SK-N-SH (cell line): ENCODE data around the gene PLXNB1. TPM values are rescaled to one million over a fixed set of nuclear protein-coding genes. Genes with fewer than 3 reads are reported as not detected.

Experiments
- CTCF ChIA-PET: fragments of 300-600, 350-600 bp; formaldehyde crosslinking; extraction: SDS; loops from one replicate; lab custom pipeline; 2021; lab: Yijun Ruan, JAX
- POLR2A ChIA-PET: fragments of 350-600 bp; sonication (Branson Sonifier 250); formaldehyde crosslinking; extraction: SDS; loops from one replicate; lab custom pipeline; 2020; ENCODE audit warnings: antibody characterized with exemption, inconsistent platforms; lab: Yijun Ruan, JAX
- DNase-seq: peaks from one replicate; pipeline ENCODE4 v3.0.0; 2012
- H2AFZ ChIP-seq: fragments of 200-600 bp; sonication (generic); 2 replicates; pipeline ENCODE4 v1.8.1; 2016; ENCODE audit warnings: antibody characterized with exemption, mild to moderate bottlenecking, low read depth
- H3F3A ChIP-seq: fragments of 200-600 bp; sonication (generic); replicated peaks from 2 replicates; pipeline ENCODE3; 2016; ENCODE audit warnings: antibody characterized with exemption, mild to moderate bottlenecking; ENCODE audit not compliant: insufficient read depth
- H3K27ac ChIP-seq, 2 experiments: fragments of 200-500 bp in 1 of 2; fragments of 200-600 bp in 1 of 2; sonication (Bioruptor generic) in 1 of 2; sonication (generic), shearing (Covaris generic) in 1 of 2; 2 replicates each; pipeline versions ENCODE4 v1.5.1 to v1.6.1; 2014 to 2016; ENCODE audit warnings: low read depth in 2 of 2, inconsistent platforms in 1 of 2, low read length in 1 of 2, mild to moderate bottlenecking in 1 of 2, mixed read lengths in 1 of 2
- H3K27me3 ChIP-seq: fragments of 200-600 bp; sonication (generic), shearing (Covaris generic); 2 replicates; pipeline ENCODE4 v1.6.1; 2016; ENCODE audit warnings: mixed run types; ENCODE audit not compliant: insufficient read depth
- H3K36me3 ChIP-seq, 2 experiments: fragments of 200-500 bp in 1 of 2; fragments of 200-600 bp in 1 of 2; sonication (Bioruptor generic) in 1 of 2; sonication (generic) in 1 of 2; replicated peaks in 1 of 2; 2 replicates each; pipeline versions ENCODE3 to v1.5.1; 2014 to 2016; ENCODE audit warnings: low read length in 1 of 2, mild to moderate bottlenecking in 1 of 2; ENCODE audit not compliant: insufficient read depth in 2 of 2, control insufficient read depth in 1 of 2
- H3K4me1 ChIP-seq, 2 experiments: fragments of 200-500 bp in 1 of 2; fragments of 200-600 bp in 1 of 2; sonication (Bioruptor generic) in 1 of 2; sonication (generic), shearing (Covaris generic) in 1 of 2; 2 replicates each; pipeline versions ENCODE4 v1.5.1 to v1.6.1; 2014 to 2016; ENCODE audit warnings: low read depth in 1 of 2, low read length in 1 of 2, mixed run types in 1 of 2; ENCODE audit not compliant: insufficient read depth in 2 of 2, control insufficient read depth in 1 of 2
- H3K4me2 ChIP-seq: fragments of 200-600 bp; sonication (generic), shearing (Covaris generic); 2 replicates; pipeline ENCODE4 v1.6.1; 2017; ENCODE audit warnings: mixed run types
- H3K4me3 ChIP-seq, 2 experiments: fragments of 200-500 bp in 1 of 2; fragments of 200-600 bp in 1 of 2; sonication (Bioruptor generic) in 1 of 2; sonication (generic), shearing (Covaris generic) in 1 of 2; 2 replicates each; pipeline versions ENCODE4 v1.5.1 to v1.8.1; 2014 to 2016; ENCODE audit warnings: low read depth in 2 of 2, inconsistent platforms in 1 of 2, low read length in 1 of 2, mild to moderate bottlenecking in 1 of 2, mixed read lengths in 1 of 2, moderate library complexity in 1 of 2
- H3K79me2 ChIP-seq: fragments of 200-600 bp; sonication (generic); 2 replicates; pipeline ENCODE4 v1.8.1; 2017; ENCODE audit warnings: mild to moderate bottlenecking; ENCODE audit not compliant: insufficient read depth
- H3K9ac ChIP-seq: fragments of 200-600 bp; sonication (generic); 2 replicates; pipeline ENCODE4 v1.6.1; 2017; ENCODE audit warnings: mixed run types
- H3K9me2 ChIP-seq: fragments of 200-600 bp; sonication (generic); 2 replicates; pipeline ENCODE4 v1.6.1; 2017; ENCODE audit warnings: mixed run types
- H3K9me3 ChIP-seq: fragments of 200-600 bp; sonication (generic); 2 replicates; pipeline ENCODE4 v1.6.1; 2017; ENCODE audit warnings: mixed run types, mild to moderate bottlenecking, moderate library complexity
- H4K20me1 ChIP-seq: fragments of 200-600 bp; sonication (generic); 2 replicates; pipeline ENCODE4 v1.6.1; 2017; ENCODE audit warnings: mild to moderate bottlenecking, mixed run types; ENCODE audit not compliant: insufficient read depth
- CHD2 ChIP-seq: fragments of 150-350 bp; IDR thresholded peaks from 2 replicates; pipeline ENCODE4 v1.6.1; 2018; ENCODE audit warnings: low read length; ENCODE audit not compliant: partially characterized antibody
- FOSL2 ChIP-seq: IDR thresholded peaks from 2 replicates; pipeline ENCODE4 v1.4.0; 2012; ENCODE audit warnings: low read depth, mild to moderate bottlenecking, moderate library complexity, borderline replicate concordance
- FOXM1 ChIP-seq: IDR thresholded peaks from 2 replicates; pipeline ENCODE4 v1.4.0; 2012; ENCODE audit warnings: low read depth, mild to moderate bottlenecking
- GABPA ChIP-seq: IDR thresholded peaks from 2 replicates; pipeline ENCODE4 v1.4.0; 2012; ENCODE audit warnings: low read depth, mild to moderate bottlenecking
- MXI1 ChIP-seq: IDR thresholded peaks from 2 replicates; pipeline ENCODE4 v1.6.1; 2012; ENCODE audit warnings: mild to moderate bottlenecking, low read depth, low read length, improper control_type of control experiment
- NFIC ChIP-seq: IDR thresholded peaks from 2 replicates; pipeline ENCODE4 v1.4.0; 2012; ENCODE audit warnings: borderline replicate concordance
- NRF1 ChIP-seq: IDR thresholded peaks from 2 replicates; pipeline ENCODE4 v1.6.1; 2012; ENCODE audit warnings: low read depth, mild to moderate bottlenecking, low read length
- RAD21 ChIP-seq: IDR thresholded peaks from 2 replicates; pipeline ENCODE4 v1.6.1; 2012; ENCODE audit warnings: mild to moderate bottlenecking, low read length
- RCOR1 ChIP-seq: fragments of 150-350 bp; IDR thresholded peaks from 2 replicates; pipeline ENCODE4 v1.6.1; 2017; ENCODE audit warnings: antibody characterized with exemption, low read length
- TEAD4 ChIP-seq: IDR thresholded peaks from 2 replicates; pipeline ENCODE4 v1.4.0; 2012; ENCODE audit warnings: mild to moderate bottlenecking, borderline replicate concordance; ENCODE audit not compliant: insufficient read depth
- USF1 ChIP-seq: IDR thresholded peaks from 2 replicates; pipeline ENCODE4 v1.4.0; 2012; ENCODE audit warnings: low read depth, borderline replicate concordance
- ZBTB33 ChIP-seq: IDR thresholded peaks from 2 replicates; pipeline ENCODE4 v1.4.0; 2012; ENCODE audit warnings: low read depth, borderline replicate concordance
- WGBS: methylation state at CpG from one replicate; pipeline ENCODE4 v1.1.6; 2017; ENCODE audit warnings: low lambda C conversion rate; 5-methylcytosine and 5-hydroxymethylcytosine counted together
- polyA plus RNA-seq, 3 experiments: library from polyadenylated mRNA; depleted of rRNA; stranded (reverse); fragments of >200 nt; gene quantifications; 2 replicates each; pipeline ENCODE4 v1.2.3, GENCODE V29; 2012
- TF ChIP-seq, protein P1 (sequence below): fragments of 150-350 bp; IDR thresholded peaks from 2 replicates; pipeline ENCODE4 v1.6.1; 2017; ENCODE audit warnings: antibody characterized with exemption, low read length, low read depth, borderline replicate concordance
- TF ChIP-seq, protein P2 (sequence below): IDR thresholded peaks from 2 replicates; pipeline ENCODE4 v1.6.1; 2012; ENCODE audit warnings: mild to moderate bottlenecking, low read depth, low read length, moderate library complexity

PLXNB1 gene
- polyA plus RNA-seq, 1 of the 3 experiments (the other 2 are of a cell fraction): 39.8 TPM

GRCh38 chr3:48405343-48405881 lies 24.5 kb downstream of the PLXNB1 start:
- DNase-seq: no peak
- no peaks in the 10 kb centered on the region for H4K20me1 ChIP-seq

GRCh38 chr3:48404440-48405342 lies 25.2 kb downstream of the PLXNB1 start:
- WGBS: 90% methylated on average over 17 of the region's 21 CpGs
- TF ChIP-seq FOXM1 (no peak), USF1 (no peak), CHD2 (no peak), MXI1 (no peak), RCOR1 (no peak), GABPA (no peak), TEAD4 (no peak), RAD21 (no peak), NFIC (no peak), FOSL2 (no peak), NRF1 (no peak), ZBTB33 (no peak)
- TF ChIP-seq, protein P1, sequence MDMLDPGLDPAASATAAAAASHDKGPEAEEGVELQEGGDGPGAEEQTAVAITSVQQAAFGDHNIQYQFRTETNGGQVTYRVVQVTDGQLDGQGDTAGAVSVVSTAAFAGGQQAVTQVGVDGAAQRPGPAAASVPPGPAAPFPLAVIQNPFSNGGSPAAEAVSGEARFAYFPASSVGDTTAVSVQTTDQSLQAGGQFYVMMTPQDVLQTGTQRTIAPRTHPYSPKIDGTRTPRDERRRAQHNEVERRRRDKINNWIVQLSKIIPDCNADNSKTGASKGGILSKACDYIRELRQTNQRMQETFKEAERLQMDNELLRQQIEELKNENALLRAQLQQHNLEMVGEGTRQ: no peak
- TF ChIP-seq, protein P2, sequence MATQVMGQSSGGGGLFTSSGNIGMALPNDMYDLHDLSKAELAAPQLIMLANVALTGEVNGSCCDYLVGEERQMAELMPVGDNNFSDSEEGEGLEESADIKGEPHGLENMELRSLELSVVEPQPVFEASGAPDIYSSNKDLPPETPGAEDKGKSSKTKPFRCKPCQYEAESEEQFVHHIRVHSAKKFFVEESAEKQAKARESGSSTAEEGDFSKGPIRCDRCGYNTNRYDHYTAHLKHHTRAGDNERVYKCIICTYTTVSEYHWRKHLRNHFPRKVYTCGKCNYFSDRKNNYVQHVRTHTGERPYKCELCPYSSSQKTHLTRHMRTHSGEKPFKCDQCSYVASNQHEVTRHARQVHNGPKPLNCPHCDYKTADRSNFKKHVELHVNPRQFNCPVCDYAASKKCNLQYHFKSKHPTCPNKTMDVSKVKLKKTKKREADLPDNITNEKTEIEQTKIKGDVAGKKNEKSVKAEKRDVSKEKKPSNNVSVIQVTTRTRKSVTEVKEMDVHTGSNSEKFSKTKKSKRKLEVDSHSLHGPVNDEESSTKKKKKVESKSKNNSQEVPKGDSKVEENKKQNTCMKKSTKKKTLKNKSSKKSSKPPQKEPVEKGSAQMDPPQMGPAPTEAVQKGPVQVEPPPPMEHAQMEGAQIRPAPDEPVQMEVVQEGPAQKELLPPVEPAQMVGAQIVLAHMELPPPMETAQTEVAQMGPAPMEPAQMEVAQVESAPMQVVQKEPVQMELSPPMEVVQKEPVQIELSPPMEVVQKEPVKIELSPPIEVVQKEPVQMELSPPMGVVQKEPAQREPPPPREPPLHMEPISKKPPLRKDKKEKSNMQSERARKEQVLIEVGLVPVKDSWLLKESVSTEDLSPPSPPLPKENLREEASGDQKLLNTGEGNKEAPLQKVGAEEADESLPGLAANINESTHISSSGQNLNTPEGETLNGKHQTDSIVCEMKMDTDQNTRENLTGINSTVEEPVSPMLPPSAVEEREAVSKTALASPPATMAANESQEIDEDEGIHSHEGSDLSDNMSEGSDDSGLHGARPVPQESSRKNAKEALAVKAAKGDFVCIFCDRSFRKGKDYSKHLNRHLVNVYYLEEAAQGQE: no peak

More at GRCh38 chr3:48405343-48405881, 24.5 kb downstream of the PLXNB1 start:
- no peak overlapping the region for H3K9ac ChIP-seq
- TF ChIP-seq RAD21: no peak
- H3F3A ChIP-seq: peaks cover 12% of the 10 kb centered on the region
- CTCF ChIA-PET: interaction anchor here (1.9 to 15.6 kb wide), 2 partner anchors 16 to 26 kb away, joined by 7 to 399 read pairs; partner anchors contain the start of gene PLXNB1
- no peaks in the 10 kb centered on the region for H3K9me3 ChIP-seq
- H3K4me1 ChIP-seq: peaks cover 0 to 6% of the 10 kb centered on the region in 2 experiments; a peak in 1 of 4 replicates
- no peak overlapping the region for H3K4me3 ChIP-seq
- no peaks in the 10 kb centered on the region for H3K79me2 ChIP-seq
- no peak overlapping the region for H3K27ac ChIP-seq
- no peak overlapping the region for H2AFZ ChIP-seq
- peaks cover 0 to 39% of the 10 kb centered on the region in 2 experiments for H3K36me3 ChIP-seq
- no peaks in the 10 kb centered on the region for H3K27me3 ChIP-seq
- H3K9me2 ChIP-seq: no peaks in the 10 kb centered on the region
- POLR2A ChIA-PET: no interaction called here
- WGBS: 88% methylated on average over 12 of the region's 13 CpGs
- no peak overlapping the region for H3K4me2 ChIP-seq

More at GRCh38 chr3:48404440-48405342, 25.2 kb downstream of the PLXNB1 start:
- Histone ChIP-seq H3K4me1 (peaks cover 3 to 6% of the 10 kb centered on the region in 2 experiments; a peak in 2 of 4 replicates), H3K79me2 (no peaks in the 10 kb centered on the region), H2AFZ (no peak overlapping the region), H3K9ac (no peak overlapping the region), H3K36me3 (peaks cover 0 to 34% of the 10 kb centered on the region in 2 experiments), H3K9me2 (no peaks in the 10 kb centered on the region), H3K27me3 (no peaks in the 10 kb centered on the region), H3K4me2 (no peak overlapping the region), H3F3A (peaks cover 12% of the 10 kb centered on the region), H4K20me1 (no peaks in the 10 kb centered on the region), H3K9me3 (no peaks in the 10 kb centered on the region), H3K27ac (no peak overlapping the region), H3K4me3 (no peak overlapping the region)
- DNase-seq: no peak
- ChIA-PET CTCF (interaction anchor here (1.9 to 15.6 kb wide), 2 partner anchors 17 to 27 kb away, joined by 7 to 399 read pairs; partner anchors contain the start of gene PLXNB1), POLR2A (no interaction called here)
